Transverse colon (tissue), 4 donors: ENCODE measurements around the gene SYT2.

Source experiments
- CTCF ChIP-seq, 5 experiments: fragments of 200-600 bp in 3 of 5; fragments of 450-650 bp in 2 of 5; sonication (generic) in 3 of 5; IDR thresholded peaks; 1 replicate in 2 of 5; 2 replicates in 3 of 5; pipeline ENCODE4 v1.5.1; 2016 to 2017; ENCODE audit warnings: antibody characterized with exemption in 5 of 5, inconsistent platforms in 3 of 5, mild to moderate bottlenecking in 2 of 5, moderate library complexity in 1 of 5
- EP300 ChIP-seq: sonication (generic); formaldehyde crosslinking; IDR thresholded peaks from one replicate; pipeline ENCODE4 v1.6.1; 2017; ENCODE audit warnings: antibody characterized with exemption, low read depth
- POLR2AphosphoS5 ChIP-seq, 3 donors: sonication (generic); formaldehyde crosslinking; IDR thresholded peaks; one replicate each; pipeline ENCODE4 v1.6.1; 2016; ENCODE audit warnings: antibody characterized with exemption in 3 of 3

- TF ChIP-seq POLR2AphosphoS5 (IDR thresholded peaks at IDR 0.05) (no peak), EP300 (no peak), CTCF (IDR thresholded peaks at IDR 0.05) (no peak)
These were observed 96.7 kb downstream of the SYT2 start for GRCh38 chr1:202613571-202613970.
